ENCODE measurements around the gene TNRC18.

- no peak for TF ChIP-seq EP300 (IDR thresholded peaks at IDR 0.05; ENCODE audit: borderline replicate concordance)
- TF ChIP-seq MAX (IDR thresholded peaks at IDR 0.05) = no peak
- no peak for TF ChIP-seq TEAD4 (IDR thresholded peaks at IDR 0.05)
- TF ChIP-seq FOXM1 (IDR thresholded peaks at IDR 0.05; ENCODE audit: borderline replicate concordance, low read depth) = no peak
- TF ChIP-seq RAD21 (IDR thresholded peaks at IDR 0.05; ENCODE audit: low read depth) = no peak
- no peak for TF ChIP-seq YY1 (IDR thresholded peaks at IDR 0.05; ENCODE audit: low read depth)
- no peak for TF ChIP-seq USF1 (IDR thresholded peaks at IDR 0.05)
- no peak for TF ChIP-seq NFIC (IDR thresholded peaks at IDR 0.05)
- TF ChIP-seq TCF12 (IDR thresholded peaks at IDR 0.05; ENCODE audit: low read depth) = 0 out of 2 replicates have a peak, but pooled peaks have one; percentile 8
- 0 out of 2 replicates have a peak, but pooled peaks have one; percentile 13 for TF ChIP-seq TAF1 (IDR thresholded peaks at IDR 0.05; ENCODE audit: low read depth)
- TF ChIP-seq CEBPB (IDR thresholded peaks at IDR 0.05) = no peak
- no peak for TF ChIP-seq EGR1 (IDR thresholded peaks at IDR 0.05)
- TF ChIP-seq REST (IDR thresholded peaks at IDR 0.05; ENCODE audit: low read depth) = no peak
Measured at GRCh38 chr7:5421714-5422395, 1.8 kb downstream of the TNRC18 start.

Data from Ishikawa (cell line).